ENCODE results near the gene ESYT2.
"Not testable (repeated sequence)": the region's sequence is repeated elsewhere in the genome, so short reads cannot be mapped to it uniquely, and the experiment has no call there.

The ESYT2 gene

GRCh38 chr7:158724658-158725505 lies 104.4 kb downstream of the ESYT2 start:
- no peak for DNase-seq (ENCODE audit: low spot score)

- no peak for DNase-seq (ENCODE audit: low spot score)
Measured at GRCh38 chr7:158723714-158724385, 105.5 kb downstream of the ESYT2 start.

- DNase-seq (ENCODE audit: low spot score) = no peak
Measured at GRCh38 chr7:158723266-158723665, 106.0 kb downstream of the ESYT2 start.

- no peak for DNase-seq (ENCODE audit: low spot score)
Measured at GRCh38 chr7:158722574-158723237, 106.6 kb downstream of the ESYT2 start.

GRCh38 chr7:158720112-158720511 lies 109.2 kb downstream of the ESYT2 start:
- DNase-seq (ENCODE audit: low spot score) = no peak

- no peak for DNase-seq (ENCODE audit: low spot score)
Measured at GRCh38 chr7:158716802-158717201, 112.5 kb downstream of the ESYT2 start.

GRCh38 chr7:158710651-158711102 lies 118.6 kb downstream of the ESYT2 start:
- no peak for DNase-seq (ENCODE audit: low spot score)

GRCh38 chr7:158707610-158708009 lies 121.7 kb downstream of the ESYT2 start:
- DNase-seq (ENCODE audit: low spot score) = no peak

GRCh38 chr7:158706710-158707590 lies 122.4 kb downstream of the ESYT2 start:
- no peak for DNase-seq (ENCODE audit: low spot score)

- no peak for DNase-seq (ENCODE audit: low spot score)
Measured at GRCh38 chr7:158706273-158706704, 123.0 kb downstream of the ESYT2 start.

- no peak for DNase-seq (ENCODE audit: low spot score)
Measured at GRCh38 chr7:158705234-158705850, 124.0 kb downstream of the ESYT2 start.

GRCh38 chr7:158704524-158705233 lies 124.6 kb downstream of the ESYT2 start, which contains the start of gene NCAPG2:
NCAPG2 (minus strand) TSS chr7:158704804; CDS start chr7:158701899, 2,905 bp downstream.
- peak; percentile 98 for DNase-seq (ENCODE audit: low spot score)

- not testable (repeated sequence) for DNase-seq (ENCODE audit: low spot score)
Measured at GRCh38 chr7:158703679-158704523, 125.4 kb downstream of the ESYT2 start.

GRCh38 chr7:158702944-158703343 lies 126.4 kb downstream of the ESYT2 start:
- no peak for DNase-seq (ENCODE audit: low spot score)

- no peak for DNase-seq (ENCODE audit: low spot score)
Measured at GRCh38 chr7:158702196-158702595, 127.1 kb downstream of the ESYT2 start.

- DNase-seq (ENCODE audit: low spot score) = no peak
Measured at GRCh38 chr7:158700008-158700407, 129.3 kb downstream of the ESYT2 start.

- DNase-seq (ENCODE audit: low spot score) = no peak
Measured at GRCh38 chr7:158699341-158699740, 130.0 kb downstream of the ESYT2 start.

- no peak for DNase-seq (ENCODE audit: low spot score)
Measured at GRCh38 chr7:158698657-158699195, 130.6 kb downstream of the ESYT2 start.

- DNase-seq (ENCODE audit: low spot score) = not testable (repeated sequence)
Measured at GRCh38 chr7:158697597-158697996, 131.7 kb downstream of the ESYT2 start.
